Lower leg skin (tissue), 3 donors: ENCODE measurements around the gene TMEM245.

ENCODE experiments used
- CTCF ChIP-seq, 3 donors: fragments of 450-650 bp; IDR thresholded peaks; one replicate each; pipeline ENCODE4 v1.5.1; 2016; ENCODE audit warnings: antibody characterized with exemption in 3 of 3, mild to moderate bottlenecking in 3 of 3, moderate library complexity in 2 of 3
- POLR2A ChIP-seq, 2 donors: fragments of 450-650 bp; IDR thresholded peaks; one replicate each; pipeline ENCODE4 v1.6.1; 2016 to 2017; ENCODE audit warnings: antibody characterized with exemption in 2 of 2, mild to moderate bottlenecking in 1 of 2, moderate library complexity in 1 of 2

GRCh38 chr9:109005678-109006077 lies 114.1 kb downstream of the TMEM245 start:
- TF ChIP-seq CTCF (IDR thresholded peaks at IDR 0.05) (no peak), POLR2A (IDR thresholded peaks at IDR 0.05) (no peak)
